ENCODE data around the gene MYO5A.

- no peak for TF ChIP-seq CTCF (IDR thresholded peaks at IDR 0.05)
- TF ChIP-seq POLR2A (IDR thresholded peaks at IDR 0.05): no peak
Observed at GRCh38 chr15:52438047-52438446, 90.6 kb downstream of the MYO5A start.
